ENCODE measurements around the gene ARG2. TPM values are rescaled to one million over a fixed set of nuclear protein-coding genes. Genes with fewer than 3 reads are reported as not detected.

Gene ARG2
- total RNA-seq, 1 experiment from 2014 or later = 35.2 TPM

GRCh38 chr14:67694791-67695393 is 75.2 kb downstream of the ARG2 start:
- no CpG with 5 or more reads among the region's 21 CpGs for WGBS (ENCODE audit: extremely low coverage, insufficient read length, low lambda C conversion rate)
- H3K79me2 ChIP-seq (ENCODE audit: insufficient read depth, low read length) = peaks cover 20% of the 10 kb centered on the region

More at GRCh38 chr14:67694791-67695393, 75.2 kb downstream of the ARG2 start:
- Mint-ChIP-seq H3K36me3 (ENCODE audit: insufficient read depth in 1 of 3, low read depth in 3 of 3) (peaks cover 32 to 33% (median 33%) of the 10 kb centered on the region in 3 experiments), H3K27me3 (ENCODE audit: low read depth) (peaks cover 10% of the 10 kb centered on the region), H3K27ac (peak overlapping the region; percentile 97), H3K9me3 (no peaks in the 10 kb centered on the region), H3K4me3 (peak overlapping the region; percentile 87 to 98), H3K4me1 (peaks cover 15 to 21% of the 10 kb centered on the region in 2 experiments)
- no peak overlapping the region for H4K91ac ChIP-seq (ENCODE audit: insufficient read length, low read depth, low read length)
- H2BK120ac ChIP-seq (ENCODE audit: low read depth, low read length, poor library complexity, severe bottlenecking) = no peak overlapping the region
- H3K23ac ChIP-seq (ENCODE audit: insufficient read length, low read depth, low read length) = no peak overlapping the region
- H3K18ac ChIP-seq (ENCODE audit: insufficient read length, low read depth, low read length) = peak overlapping the region; percentile 73
- no peaks in the 10 kb centered on the region for H3K9me3 ChIP-seq (ENCODE audit: control insufficient read depth, low read depth, low read length)
- peak; percentile 93 for DNase-seq
- H2BK12ac ChIP-seq (ENCODE audit: insufficient read length, low read depth, low read length) = no peak overlapping the region
- H3K4ac ChIP-seq (ENCODE audit: low read depth, low read length) = no peak overlapping the region
- H3K27ac ChIP-seq (ENCODE audit: insufficient read length, low read depth, low read length) = peak overlapping the region; percentile 66
- H3K4me1 ChIP-seq (ENCODE audit: insufficient read depth, low read length) = peaks cover 4% of the 10 kb centered on the region; the same call in 1 of the 2 replicates
- H3K9ac ChIP-seq (ENCODE audit: extremely low read depth, insufficient read length, low read length) = peak overlapping the region; percentile 88
- no peak overlapping the region for H2AK5ac ChIP-seq (ENCODE audit: insufficient read length, low read length)
- H2AFZ ChIP-seq (ENCODE audit: low read length) = no peak overlapping the region
- no peak for TF ChIP-seq CTCF (conservative IDR thresholded peaks at IDR 0.05)
- no peaks in the 10 kb centered on the region for H4K20me1 ChIP-seq (ENCODE audit: control insufficient read depth, insufficient read depth, insufficient read length)
- H4K8ac ChIP-seq (replicated peaks; ENCODE audit: insufficient read length, low read depth, low read length) = no peak overlapping the region
- peak overlapping the region; percentile 60 for H3K14ac ChIP-seq (ENCODE audit: insufficient read depth, low read length)
- H4K5ac ChIP-seq (ENCODE audit: insufficient read length, low read depth, low read length) = no peak overlapping the region
- peaks cover 16% of the 10 kb centered on the region for H3K79me1 ChIP-seq (ENCODE audit: insufficient read depth, low read depth, low read length, poor library complexity, severe bottlenecking)
- peak overlapping the region; percentile 16 for H2BK5ac ChIP-seq (ENCODE audit: insufficient read length, low read length)
- no peak overlapping the region for H2BK20ac ChIP-seq (ENCODE audit: low read depth, low read length, poor library complexity, severe bottlenecking)
- no peak overlapping the region for H3T11ph ChIP-seq (ENCODE audit: low read length)
- H3K4me2 ChIP-seq (ENCODE audit: insufficient read depth, insufficient read length, low read length) = peak overlapping the region; percentile 85
- no peaks in the 10 kb centered on the region for H3K27me3 ChIP-seq (ENCODE audit: insufficient read depth, low read length)
- H3K23me2 ChIP-seq (ENCODE audit: insufficient read length, low read depth, low read length, poor library complexity, severe bottlenecking) = no peaks in the 10 kb centered on the region
- no peak overlapping the region for H3K56ac ChIP-seq (ENCODE audit: insufficient read length, low read depth, low read length)
- no peak overlapping the region for H2BK15ac ChIP-seq (ENCODE audit: low read depth, low read length)
